Natural killer cell (primary cell): Measurements from ENCODE around the gene PDS5B. TPM values are rescaled to one million over a fixed set of nuclear protein-coding genes. Genes with fewer than 3 reads are reported as not detected.
A peak's percentile ranks its signal among the peaks of the same experiment; 100 is the strongest.
"Not testable (repeated sequence)": the region's sequence is repeated elsewhere in the genome, so short reads cannot be mapped to it uniquely, and the experiment has no call there.

ENCODE experiments used
- ATAC-seq, 3 donors: fragments of 150-1000 bp in 2 of 3; fragments of 200-7000 bp in 1 of 3; cut with Tn5 transposase; 1 replicate in 1 of 3; 2 replicates in 2 of 3; pipeline ENCODE4 v1.10.0; 2021; ENCODE audit warnings: mild to moderate bottlenecking in 2 of 3, moderate library complexity in 2 of 3
- DNase-seq, 2 donors: peaks; one replicate each; pipeline versions ENCODE4 v3.0.0 to v3.0.0-alpha.2; 2013 to 2021; ENCODE audit warnings: mixed read lengths in 1 of 2
- H3K27ac ChIP-seq: one replicate; pipeline ENCODE4 v1.5.1; 2013; ENCODE audit warnings: mild to moderate bottlenecking, low read length
- H3K27me3 ChIP-seq: one replicate; pipeline ENCODE4 v1.6.1; 2013; ENCODE audit warnings: low read length; ENCODE audit not compliant: control insufficient read depth, insufficient read depth
- H3K36me3 ChIP-seq: one replicate; pipeline ENCODE4 v1.6.1; 2013; ENCODE audit warnings: low read length; ENCODE audit not compliant: control insufficient read depth, insufficient read depth
- H3K4me1 ChIP-seq: one replicate; pipeline ENCODE4 v1.6.1; 2013; ENCODE audit warnings: low read length; ENCODE audit not compliant: control insufficient read depth, insufficient read depth
- H3K4me3 ChIP-seq: one replicate; pipeline ENCODE4 v1.5.1; 2013; ENCODE audit warnings: low read length
- H3K9me3 ChIP-seq: one replicate; pipeline ENCODE4 v1.6.1; 2013; ENCODE audit warnings: low read length; ENCODE audit not compliant: control insufficient read depth, insufficient read depth
- H3K27ac Mint-ChIP-seq, 2 donors: one replicate each; pipeline ENCODE4 v1.8.0; 2022; ENCODE audit warnings: mild to moderate bottlenecking in 2 of 2, mixed read lengths in 2 of 2, moderate library complexity in 1 of 2
- H3K27me3 Mint-ChIP-seq, 2 donors: one replicate each; pipeline ENCODE4 v1.8.0; 2022; ENCODE audit warnings: low read depth in 2 of 2, mixed read lengths in 2 of 2
- H3K36me3 Mint-ChIP-seq: one replicate; pipeline ENCODE4 v1.8.0; 2022; ENCODE audit warnings: mixed read lengths
- H3K4me1 Mint-ChIP-seq, 2 donors: one replicate each; pipeline ENCODE4 v1.8.0; 2022; ENCODE audit warnings: mixed read lengths in 2 of 2
- H3K4me3 Mint-ChIP-seq: one replicate; pipeline ENCODE4 v1.8.0; 2022; ENCODE audit warnings: mild to moderate bottlenecking, moderate library complexity, mixed read lengths
- H3K9me3 Mint-ChIP-seq, 2 donors: one replicate each; pipeline ENCODE4 v1.8.0; 2022; ENCODE audit warnings: mixed read lengths in 2 of 2
- WGBS: methylation state at CpG from one replicate; pipeline ENCODE4 v1.1.7; 2013; ENCODE audit warnings: missing lambda C conversion rate; ENCODE audit not compliant: insufficient coverage; 5-methylcytosine and 5-hydroxymethylcytosine counted together
- intact Hi-C: fragments of 100-400 bp; cut with micrococcal nuclease; formaldehyde crosslinking; loops from one replicate; pipeline ENCODE4 v1.14.2; 2022
- total RNA-seq, 4 donors: library from RNA; stranded (reverse); fragments of 120-200 nt in 1 of 4; gene quantifications; one replicate each; pipeline versions ENCODE4 v1.2.3 to v1.2.4, GENCODE V29; 2013 to 2022
- TF ChIP-seq, protein P1 (sequence below): fragments of 200-600 bp; IDR thresholded peaks from one replicate; pipeline ENCODE4 v1.8.0; 2022; ENCODE audit warnings: antibody characterized with exemption

The PDS5B gene
- total RNA-seq, 3 donors from 2014 or later (not counting 1 experiment from before 2014, with no cell fraction given): 59.4 to 70.6 (median 64.7) TPM

GRCh38 chr13:32720026-32720425 lies 133.8 kb downstream of the PDS5B start:
- Mint-ChIP-seq H3K27ac (no peak overlapping the region), H3K27me3 (no peaks in the 10 kb centered on the region)
- peaks cover 3% of the 10 kb centered on the region for H3K36me3 ChIP-seq

GRCh38 chr13:32721131-32722034 lies 135.1 kb downstream of the PDS5B start:
- peak overlapping the region in 1 of 2 donors; percentile 40 for H3K27ac Mint-ChIP-seq
- H3K9me3 ChIP-seq, H3K4me1 ChIP-seq, H3K36me3 ChIP-seq, ATAC-seq, H3K4me3 Mint-ChIP-seq, H3K9me3 Mint-ChIP-seq, H3K27me3 ChIP-seq, intact Hi-C loops, H3K27me3 Mint-ChIP-seq, DNase-seq, H3K4me3 ChIP-seq, H3K27ac ChIP-seq: not testable (repeated sequence)
- WGBS: 98% methylated on average over 52 of the region's 58 CpGs
- peaks cover 11% of the 10 kb centered on the region for H3K36me3 Mint-ChIP-seq
- peaks cover 25 to 42% of the 10 kb centered on the region in 2 donors for H3K4me1 Mint-ChIP-seq

More at GRCh38 chr13:32720026-32720425, 133.8 kb downstream of the PDS5B start:
- Mint-ChIP-seq H3K9me3 (no peaks in the 10 kb centered on the region), H3K4me3 (no peak overlapping the region), H3K4me1 (peaks cover 21 to 34% of the 10 kb centered on the region in 2 donors), H3K36me3 (peaks cover 5% of the 10 kb centered on the region)
- TF ChIP-seq, protein P1, sequence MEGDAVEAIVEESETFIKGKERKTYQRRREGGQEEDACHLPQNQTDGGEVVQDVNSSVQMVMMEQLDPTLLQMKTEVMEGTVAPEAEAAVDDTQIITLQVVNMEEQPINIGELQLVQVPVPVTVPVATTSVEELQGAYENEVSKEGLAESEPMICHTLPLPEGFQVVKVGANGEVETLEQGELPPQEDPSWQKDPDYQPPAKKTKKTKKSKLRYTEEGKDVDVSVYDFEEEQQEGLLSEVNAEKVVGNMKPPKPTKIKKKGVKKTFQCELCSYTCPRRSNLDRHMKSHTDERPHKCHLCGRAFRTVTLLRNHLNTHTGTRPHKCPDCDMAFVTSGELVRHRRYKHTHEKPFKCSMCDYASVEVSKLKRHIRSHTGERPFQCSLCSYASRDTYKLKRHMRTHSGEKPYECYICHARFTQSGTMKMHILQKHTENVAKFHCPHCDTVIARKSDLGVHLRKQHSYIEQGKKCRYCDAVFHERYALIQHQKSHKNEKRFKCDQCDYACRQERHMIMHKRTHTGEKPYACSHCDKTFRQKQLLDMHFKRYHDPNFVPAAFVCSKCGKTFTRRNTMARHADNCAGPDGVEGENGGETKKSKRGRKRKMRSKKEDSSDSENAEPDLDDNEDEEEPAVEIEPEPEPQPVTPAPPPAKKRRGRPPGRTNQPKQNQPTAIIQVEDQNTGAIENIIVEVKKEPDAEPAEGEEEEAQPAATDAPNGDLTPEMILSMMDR: no peak
- WGBS: 100% methylated on average over 1 of the region's 2 CpGs
- intact Hi-C loops: no loop called here
- DNase-seq (no peak), ATAC-seq (no peak)
- Histone ChIP-seq H3K27ac (no peak overlapping the region), H3K4me1 (no peaks in the 10 kb centered on the region), H3K4me3 (no peak overlapping the region), H3K27me3 (no peaks in the 10 kb centered on the region), H3K9me3 (peaks cover under 1% of the 10 kb centered on the region)

GRCh38 chr13:32722340-32722739 lies 136.1 kb downstream of the PDS5B start:
- Histone ChIP-seq H3K4me1 (no peaks in the 10 kb centered on the region), H3K4me3 (no peak overlapping the region), H3K9me3 (no peaks in the 10 kb centered on the region), H3K36me3 (no peaks in the 10 kb centered on the region), H3K27ac (no peak overlapping the region), H3K27me3 (no peaks in the 10 kb centered on the region)
- DNase-seq: no peak
- intact Hi-C loops: no loop called here
- peak overlapping the region; percentile 8 to 81 for H3K27ac Mint-ChIP-seq
- peaks cover 27 to 44% of the 10 kb centered on the region in 2 donors for H3K4me1 Mint-ChIP-seq
- H3K36me3 Mint-ChIP-seq: peaks cover 11% of the 10 kb centered on the region
- H3K27me3 Mint-ChIP-seq: no peaks in the 10 kb centered on the region
- no peaks in the 10 kb centered on the region for H3K9me3 Mint-ChIP-seq
- no peak for ATAC-seq
- H3K4me3 Mint-ChIP-seq: no peak overlapping the region
- TF ChIP-seq, protein P1: no peak
- no CpG with 5 or more reads among the region's 2 CpGs for WGBS

DNA sequence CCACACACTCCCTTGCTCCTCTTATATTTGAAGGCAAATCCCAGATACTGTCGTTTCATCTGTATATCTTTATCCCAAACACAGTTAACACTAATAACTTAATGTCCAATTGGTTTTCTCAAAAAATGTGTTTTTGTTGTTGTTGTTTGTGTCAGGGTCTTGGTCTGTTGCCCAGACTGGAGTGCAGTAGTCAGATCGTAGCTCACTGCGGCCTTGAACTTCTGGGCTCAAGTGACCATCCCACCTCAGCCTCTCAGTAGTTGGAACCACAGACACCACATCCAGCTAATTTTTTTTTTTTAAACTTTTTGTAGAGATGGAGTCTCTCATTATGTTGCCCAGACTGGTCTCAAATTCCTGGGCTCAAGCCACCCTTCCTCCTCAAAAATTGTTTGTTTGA lies 137.7 kb downstream of the PDS5B start:
- DNase-seq (no peak), ATAC-seq (peak in 1 of 3 donors; percentile 39)
- TF ChIP-seq, protein P1: no peak
- peak overlapping the region; percentile 66 to 81 for H3K27ac Mint-ChIP-seq
- Histone ChIP-seq H3K27me3 (no peaks in the 10 kb centered on the region), H3K4me3 (no peak overlapping the region), H3K4me1 (no peaks in the 10 kb centered on the region), H3K9me3 (no peaks in the 10 kb centered on the region), H3K27ac (no peak overlapping the region), H3K36me3 (no peaks in the 10 kb centered on the region)
- no peaks in the 10 kb centered on the region for H3K27me3 Mint-ChIP-seq
- peaks cover 32 to 52% of the 10 kb centered on the region in 2 donors for H3K4me1 Mint-ChIP-seq
- H3K9me3 Mint-ChIP-seq: no peaks in the 10 kb centered on the region
- intact Hi-C loops: no loop called here
- no peak overlapping the region for H3K4me3 Mint-ChIP-seq
- 67% methylated on average over 3 of the region's 3 CpGs for WGBS
- peaks cover 11% of the 10 kb centered on the region for H3K36me3 Mint-ChIP-seq
